ENCODE data around the gene SHF. TPM values are rescaled to one million over a fixed set of nuclear protein-coding genes. Genes with fewer than 3 reads are reported as not detected.
A peak's percentile ranks its signal among the peaks of the same experiment; 100 is the strongest.

SHF gene
- total and polyA plus RNA-seq, 3 experiments from 2014 or later = 1.5 to 29.5 (median 25.4) TPM

DNA sequence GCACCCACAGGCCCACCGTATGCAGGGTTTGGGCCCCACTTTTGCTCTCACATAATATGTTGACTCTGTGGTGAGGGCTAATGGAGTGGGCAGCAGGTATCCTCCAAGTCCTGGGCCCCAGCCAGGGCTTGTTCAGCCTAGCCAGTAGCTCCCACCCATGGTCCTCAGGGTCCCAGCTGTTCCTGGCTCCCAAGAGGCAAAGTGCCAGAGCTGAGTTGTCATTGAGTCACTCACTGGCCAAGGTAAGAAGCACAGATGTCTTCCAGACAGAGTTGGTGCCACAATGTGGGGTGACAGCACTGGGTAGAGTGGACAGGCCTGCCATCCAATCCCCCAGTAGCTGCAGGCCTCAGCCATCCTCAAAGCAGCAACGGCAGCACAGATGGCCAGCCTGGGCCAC, 4.3 kb downstream of the SHF start:
- Mint-ChIP-seq H3K27me3 (peaks cover 0 to 7% of the 10 kb centered on the region in 2 donors), H3K9me3 (no peaks in the 10 kb centered on the region), H3K4me3 (peak overlapping the region in 1 of 7 donors; percentile 38), H3K27ac (peak overlapping the region in 1 of 8 donors; percentile 5), H3K36me3 (peaks cover 0 to 3% (median 0%) of the 10 kb centered on the region in 3 donors), H3K4me1 (peaks cover 22 to 33% (median 24%) of the 10 kb centered on the region in 3 donors)
- ChIA-PET POLR2A (interaction anchor here (0.8 kb wide), 1 partner anchor 33 kb away, joined by 5 read pairs; no protein-coding TSS in a partner anchor), CTCF (interaction anchor here (1.0 kb wide), 1 partner anchor 16 kb away, joined by 3 read pairs; no protein-coding TSS in a partner anchor)
- DNase-seq = peak in 1 of 5 donors; percentile 17
- Histone ChIP-seq H3K9me3 (ENCODE audit: low read length) (no peaks in the 10 kb centered on the region), H3K27me3 (ENCODE audit: insufficient read depth, low read length, poor library complexity, severe bottlenecking) (no peaks in the 10 kb centered on the region), H3K4me3 (ENCODE audit: low read length) (no peak overlapping the region), H3K4me1 (ENCODE audit: insufficient read depth, low read length) (peaks cover 12% of the 10 kb centered on the region), H3K27ac (ENCODE audit: low read depth, low read length) (no peak overlapping the region), H3K36me3 (ENCODE audit: insufficient read depth, low read length) (no peaks in the 10 kb centered on the region)

GRCh38 chr15:45182996-45183395, 4.8 kb downstream of the SHF start:
- Mint-ChIP-seq H3K36me3 (peaks cover 0 to 1% (median 0%) of the 10 kb centered on the region in 3 donors), H3K27me3 (peaks cover 0 to 2% of the 10 kb centered on the region in 2 donors), H3K9me3 (no peaks in the 10 kb centered on the region), H3K27ac (no peak overlapping the region), H3K4me3 (no peak overlapping the region), H3K4me1 (peaks cover 17 to 28% (median 21%) of the 10 kb centered on the region in 3 donors)
- Histone ChIP-seq H3K4me1 (ENCODE audit: insufficient read depth, low read length) (peaks cover 7% of the 10 kb centered on the region), H3K4me3 (ENCODE audit: low read length) (no peak overlapping the region), H3K9me3 (ENCODE audit: low read length) (no peaks in the 10 kb centered on the region), H3K27ac (ENCODE audit: low read depth, low read length) (no peak overlapping the region), H3K36me3 (ENCODE audit: insufficient read depth, low read length) (no peaks in the 10 kb centered on the region), H3K27me3 (ENCODE audit: insufficient read depth, low read length, poor library complexity, severe bottlenecking) (no peaks in the 10 kb centered on the region)
- peak in 1 of 5 donors; percentile 26 for DNase-seq
- ChIA-PET POLR2A (interaction anchor here (0.8 kb wide), 1 partner anchor 34 kb away, joined by 5 read pairs; no protein-coding TSS in a partner anchor), CTCF (interaction anchor here (1.0 kb wide), 1 partner anchor 15 kb away, joined by 3 read pairs; no protein-coding TSS in a partner anchor)

- ChIA-PET CTCF (interaction anchor here (0.7 to 3.8 kb wide), 6 partner anchors 14 to 218 kb away, joined by 3 to 19 read pairs (median 8); no protein-coding TSS in a partner anchor), POLR2A (no interaction called here)
- Histone ChIP-seq H3K9me3 (ENCODE audit: low read length) (no peaks in the 10 kb centered on the region), H3K36me3 (ENCODE audit: insufficient read depth, low read length) (no peaks in the 10 kb centered on the region), H3K27me3 (ENCODE audit: insufficient read depth, low read length, poor library complexity, severe bottlenecking) (no peaks in the 10 kb centered on the region), H3K27ac (ENCODE audit: low read depth, low read length) (no peak overlapping the region), H3K4me3 (ENCODE audit: low read length) (no peak overlapping the region), H3K4me1 (ENCODE audit: insufficient read depth, low read length) (peaks cover 7% of the 10 kb centered on the region)
- Mint-ChIP-seq H3K9me3 (no peaks in the 10 kb centered on the region), H3K27ac (peak overlapping the region in 3 of 8 donors; percentile 20 to 73 (median 73)), H3K4me1 (peaks cover 12 to 23% (median 15%) of the 10 kb centered on the region in 3 donors), H3K4me3 (peak overlapping the region in 1 of 7 donors; percentile 13), H3K27me3 (no peaks in the 10 kb centered on the region), H3K36me3 (no peaks in the 10 kb centered on the region)
- DNase-seq = no peak
These were observed 6.1 kb downstream of the SHF start for GRCh38 chr15:45181491-45182285.

- POLR2A ChIA-PET = interaction anchor here (1.3 kb wide), 1 partner anchor 13 kb away, joined by 4 read pairs; no protein-coding TSS in a partner anchor
- Mint-ChIP-seq H3K27ac (peak overlapping the region; percentile 17 to 96 (median 56)), H3K9me3 (no peaks in the 10 kb centered on the region), H3K27me3 (no peaks in the 10 kb centered on the region), H3K36me3 (no peaks in the 10 kb centered on the region), H3K4me1 (peaks cover 11 to 18% (median 15%) of the 10 kb centered on the region in 3 donors), H3K4me3 (peak overlapping the region in 3 of 7 donors; percentile 20 to 65 (median 54))
- no peak for DNase-seq
- no peaks in the 10 kb centered on the region for H3K9me3 ChIP-seq (ENCODE audit: low read length)
- peaks cover 7% of the 10 kb centered on the region for H3K4me1 ChIP-seq (ENCODE audit: insufficient read depth, low read length)
- no peaks in the 10 kb centered on the region for H3K36me3 ChIP-seq (ENCODE audit: insufficient read depth, low read length)
- CTCF ChIA-PET = interaction anchor here (0.8 to 3.8 kb wide), 10 partner anchors 9 to 219 kb away, joined by 3 to 19 read pairs (median 6); no protein-coding TSS in a partner anchor
- no peaks in the 10 kb centered on the region for H3K27me3 ChIP-seq (ENCODE audit: insufficient read depth, low read length, poor library complexity, severe bottlenecking)
- no peak overlapping the region for H3K27ac ChIP-seq (ENCODE audit: low read depth, low read length)
- no peak overlapping the region for H3K4me3 ChIP-seq (ENCODE audit: low read length)
These were observed 6.9 kb downstream of the SHF start for GRCh38 chr15:45180648-45181436.

DNA sequence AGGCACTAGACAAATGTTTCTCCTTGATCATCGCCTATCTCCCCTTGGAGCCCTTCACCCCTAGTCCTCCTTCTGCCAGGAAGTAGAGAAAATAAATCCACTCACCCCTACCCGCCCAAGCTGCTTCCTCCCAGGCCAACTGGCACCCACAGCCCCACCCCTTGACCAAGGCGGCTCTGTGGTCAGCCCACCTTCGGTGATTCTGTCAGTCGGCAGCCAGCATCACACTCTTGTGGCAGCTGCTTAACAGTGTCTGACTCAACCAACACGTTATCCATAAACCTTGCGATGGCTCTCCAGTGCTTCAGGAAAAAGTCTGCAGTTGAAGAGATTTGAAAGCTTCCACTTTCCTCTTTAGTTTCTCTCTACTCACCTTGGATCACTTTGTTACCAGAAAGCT, 7.6 kb downstream of the SHF start:
- peak in 1 of 5 donors; percentile 26 for DNase-seq
- H3K4me3 Mint-ChIP-seq = peak overlapping the region in 4 of 7 donors; percentile 15 to 65 (median 37)
- Histone ChIP-seq H3K27ac (ENCODE audit: low read depth, low read length) (no peak overlapping the region), H3K9me3 (ENCODE audit: low read length) (no peaks in the 10 kb centered on the region), H3K4me1 (ENCODE audit: insufficient read depth, low read length) (peaks cover 7% of the 10 kb centered on the region), H3K4me3 (ENCODE audit: low read length) (no peak overlapping the region), H3K36me3 (ENCODE audit: insufficient read depth, low read length) (no peaks in the 10 kb centered on the region), H3K27me3 (ENCODE audit: insufficient read depth, low read length, poor library complexity, severe bottlenecking) (no peaks in the 10 kb centered on the region)
- POLR2A ChIA-PET = interaction anchor here (1.1 to 1.3 kb wide), 2 partner anchors 13 to 21 kb away, joined by 3 to 4 read pairs; no protein-coding TSS in a partner anchor
- no peaks in the 10 kb centered on the region for H3K36me3 Mint-ChIP-seq
- H3K27me3 Mint-ChIP-seq = no peaks in the 10 kb centered on the region
- peaks cover 11 to 15% (median 14%) of the 10 kb centered on the region in 3 donors for H3K4me1 Mint-ChIP-seq
- CTCF ChIA-PET = interaction anchor here (0.8 to 3.8 kb wide), 10 partner anchors 9 to 219 kb away, joined by 3 to 19 read pairs (median 6); no protein-coding TSS in a partner anchor
- H3K9me3 Mint-ChIP-seq = no peaks in the 10 kb centered on the region
- H3K27ac Mint-ChIP-seq = peak overlapping the region; percentile 17 to 96 (median 56)

GRCh38 chr15:45179221-45179985, 8.4 kb downstream of the SHF start:
- peaks cover 11 to 15% (median 14%) of the 10 kb centered on the region in 3 donors for H3K4me1 Mint-ChIP-seq
- Histone ChIP-seq H3K9me3 (ENCODE audit: low read length) (no peaks in the 10 kb centered on the region), H3K36me3 (ENCODE audit: insufficient read depth, low read length) (no peaks in the 10 kb centered on the region), H3K27ac (ENCODE audit: low read depth, low read length) (no peak overlapping the region), H3K4me1 (ENCODE audit: insufficient read depth, low read length) (peaks cover 7% of the 10 kb centered on the region), H3K27me3 (ENCODE audit: insufficient read depth, low read length, poor library complexity, severe bottlenecking) (no peaks in the 10 kb centered on the region), H3K4me3 (ENCODE audit: low read length) (no peak overlapping the region)
- no peaks in the 10 kb centered on the region for H3K36me3 Mint-ChIP-seq
- no peak overlapping the region for H3K4me3 Mint-ChIP-seq
- DNase-seq = peak; percentile 33 to 73 (median 38)
- ChIA-PET POLR2A (interaction anchor here (1.1 to 1.3 kb wide), 2 partner anchors 12 to 22 kb away, joined by 3 to 4 read pairs; no protein-coding TSS in a partner anchor), CTCF (interaction anchor here (1.2 to 3.8 kb wide), 11 partner anchors 11 to 220 kb away, joined by 3 to 19 read pairs (median 7); no protein-coding TSS in a partner anchor)
- H3K9me3 Mint-ChIP-seq = no peaks in the 10 kb centered on the region
- peak overlapping the region in 4 of 8 donors; percentile 16 to 40 (median 22) for H3K27ac Mint-ChIP-seq
- no peaks in the 10 kb centered on the region for H3K27me3 Mint-ChIP-seq

DNA sequence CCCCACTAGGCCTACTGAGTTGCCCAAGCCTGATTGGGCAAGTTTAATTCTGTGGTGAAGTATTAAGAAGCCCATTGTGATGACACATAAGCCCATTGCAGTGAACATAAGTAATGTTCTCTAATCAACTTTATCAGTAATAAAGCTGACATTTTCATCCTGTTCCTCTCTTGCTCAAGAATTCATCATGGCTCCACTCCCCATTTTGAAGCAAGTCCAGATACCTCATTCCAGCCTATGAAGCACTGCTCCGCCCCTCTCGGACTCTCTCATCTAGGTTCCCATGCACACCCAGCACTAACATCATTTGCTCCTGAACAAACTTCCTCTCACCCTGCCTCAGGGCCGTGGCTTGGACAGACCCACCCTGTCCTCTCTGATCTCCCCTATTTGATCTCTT, 10.5 kb downstream of the SHF start:
- Mint-ChIP-seq H3K27ac (peak overlapping the region in 1 of 8 donors; percentile 29), H3K4me1 (peaks cover 11 to 15% (median 14%) of the 10 kb centered on the region in 3 donors), H3K27me3 (no peaks in the 10 kb centered on the region), H3K4me3 (no peak overlapping the region), H3K9me3 (no peaks in the 10 kb centered on the region), H3K36me3 (no peaks in the 10 kb centered on the region)
- Histone ChIP-seq H3K4me3 (ENCODE audit: low read length) (no peak overlapping the region), H3K27me3 (ENCODE audit: insufficient read depth, low read length, poor library complexity, severe bottlenecking) (no peaks in the 10 kb centered on the region), H3K9me3 (ENCODE audit: low read length) (no peaks in the 10 kb centered on the region), H3K27ac (ENCODE audit: low read depth, low read length) (no peak overlapping the region), H3K36me3 (ENCODE audit: insufficient read depth, low read length) (no peaks in the 10 kb centered on the region), H3K4me1 (ENCODE audit: insufficient read depth, low read length) (peaks cover 7% of the 10 kb centered on the region)
- CTCF ChIA-PET = interaction anchor here (1.5 to 3.7 kb wide), 4 partner anchors 9 to 21 kb away, joined by 3 to 18 read pairs (median 8); no protein-coding TSS in a partner anchor
- POLR2A ChIA-PET = no interaction called here
- DNase-seq = no peak

All from CD8-positive, alpha-beta memory T cell (primary cell).